GM21381 (cell line): ENCODE data around the gene NAB2.

Experiments
- ATAC-seq: cut with Tn5 transposase; IDR thresholded peaks from one replicate; pipeline ENCODE4 v1.9.1; 2021; ENCODE audit warnings: mild to moderate bottlenecking, moderate library complexity; ENCODE audit not compliant: unreplicated experiment

The NAB2 gene

GRCh38 chr12:57131896-57132744 lies 43.2 kb downstream of the NAB2 start:
- no peak for ATAC-seq

GRCh38 chr12:57133013-57133569 lies 44.2 kb downstream of the NAB2 start:
- ATAC-seq = no peak

- no peak for ATAC-seq
These were observed 45.0 kb downstream of the NAB2 start for GRCh38 chr12:57133916-57134315.

- no peak for ATAC-seq
These were observed 46.0 kb downstream of the NAB2 start for GRCh38 chr12:57134949-57135348.

GRCh38 chr12:57135527-57136326 lies 46.8 kb downstream of the NAB2 start:
- no peak for ATAC-seq

GRCh38 chr12:57138526-57139272 lies 49.8 kb downstream of the NAB2 start:
- ATAC-seq = no peak

GRCh38 chr12:57139796-57140649 lies 51.1 kb downstream of the NAB2 start:
- ATAC-seq = no peak

GRCh38 chr12:57141249-57141648 lies 52.3 kb downstream of the NAB2 start:
- ATAC-seq = no peak

- ATAC-seq = no peak
These were observed 53.2 kb downstream of the NAB2 start for GRCh38 chr12:57142121-57142520.

GRCh38 chr12:57142727-57143126 lies 53.8 kb downstream of the NAB2 start:
- ATAC-seq = no peak

GRCh38 chr12:57143454-57143853 lies 54.5 kb downstream of the NAB2 start:
- ATAC-seq = no peak
